ENCODE results near the gene ANTXR1.

The ANTXR1 gene

GRCh38 chr2:69181806-69182427 is 168.9 kb downstream of the ANTXR1 start:
- no peak for DNase-seq (ENCODE audit: low spot score)

DNA sequence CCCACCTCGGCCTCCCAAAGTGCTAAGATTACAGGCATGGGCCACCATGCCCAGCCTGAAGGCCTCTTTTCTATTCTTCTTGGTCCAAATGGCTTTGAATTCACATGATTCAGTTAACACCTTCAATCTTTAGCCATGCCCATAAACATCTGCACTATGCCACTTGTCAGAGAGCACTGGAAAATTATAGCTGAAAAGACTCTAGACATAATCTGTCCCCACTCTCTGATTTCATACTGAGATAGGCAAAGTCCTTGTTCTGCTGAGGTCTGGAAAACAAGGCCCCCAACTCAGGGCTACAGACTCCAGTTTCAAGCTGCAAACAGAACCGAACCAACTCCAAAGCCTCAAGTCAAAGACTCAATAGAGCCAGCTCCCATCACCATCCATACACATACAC is 170.7 kb downstream of the ANTXR1 start:
- no peak for DNase-seq (ENCODE audit: low spot score)

DNA sequence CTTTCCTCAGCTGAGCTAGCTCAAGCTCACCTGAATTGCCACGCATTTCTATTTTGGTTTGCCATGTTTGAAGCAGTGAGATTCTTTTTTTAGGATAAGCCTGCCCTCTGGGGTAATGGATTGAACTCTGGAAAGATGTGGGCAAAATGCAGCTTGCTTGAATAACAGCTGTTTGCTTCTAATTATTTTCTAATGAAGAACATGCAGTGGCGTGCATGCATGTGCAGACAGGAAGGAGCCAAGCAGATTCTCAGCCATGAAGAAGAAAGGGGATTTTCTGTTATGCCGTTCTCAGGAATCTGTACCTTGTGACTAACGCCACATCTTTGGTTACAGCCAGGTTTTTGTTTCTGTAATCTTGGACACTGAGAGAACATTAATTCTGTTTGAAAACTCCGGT is 171.2 kb downstream of the ANTXR1 start:
- DNase-seq (ENCODE audit: low spot score): no peak

DNA sequence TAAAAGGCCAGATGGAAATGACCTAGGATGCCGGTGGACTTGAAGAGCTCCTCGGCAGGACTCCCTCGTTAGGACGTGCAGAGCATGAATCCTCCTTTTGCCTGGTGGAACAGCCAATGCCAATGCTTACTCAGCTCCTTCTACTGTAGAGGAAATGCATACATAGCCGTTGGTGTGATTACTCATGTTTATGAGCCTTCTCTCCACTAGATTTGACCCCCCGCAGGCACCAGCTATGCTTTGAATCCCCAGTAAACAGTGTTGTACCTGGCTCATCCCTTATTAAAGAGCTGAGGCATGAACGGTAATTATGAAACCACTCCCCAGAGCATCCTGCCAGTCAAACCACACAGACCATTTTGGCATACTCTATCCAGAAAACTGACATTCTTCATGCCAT is 172.8 kb downstream of the ANTXR1 start:
- no peak for DNase-seq (ENCODE audit: low spot score)

- DNase-seq (ENCODE audit: low spot score): no peak
Measured at GRCh38 chr2:69186614-69187013, 173.6 kb downstream of the ANTXR1 start.

GRCh38 chr2:69188182-69188900 is 175.4 kb downstream of the ANTXR1 start:
- no peak for DNase-seq (ENCODE audit: low spot score)

GRCh38 chr2:69190743-69191404 is 177.9 kb downstream of the ANTXR1 start:
- no peak for DNase-seq (ENCODE audit: low spot score)

GRCh38 chr2:69191634-69192033 is 178.7 kb downstream of the ANTXR1 start:
- no peak for DNase-seq (ENCODE audit: low spot score)

DNA sequence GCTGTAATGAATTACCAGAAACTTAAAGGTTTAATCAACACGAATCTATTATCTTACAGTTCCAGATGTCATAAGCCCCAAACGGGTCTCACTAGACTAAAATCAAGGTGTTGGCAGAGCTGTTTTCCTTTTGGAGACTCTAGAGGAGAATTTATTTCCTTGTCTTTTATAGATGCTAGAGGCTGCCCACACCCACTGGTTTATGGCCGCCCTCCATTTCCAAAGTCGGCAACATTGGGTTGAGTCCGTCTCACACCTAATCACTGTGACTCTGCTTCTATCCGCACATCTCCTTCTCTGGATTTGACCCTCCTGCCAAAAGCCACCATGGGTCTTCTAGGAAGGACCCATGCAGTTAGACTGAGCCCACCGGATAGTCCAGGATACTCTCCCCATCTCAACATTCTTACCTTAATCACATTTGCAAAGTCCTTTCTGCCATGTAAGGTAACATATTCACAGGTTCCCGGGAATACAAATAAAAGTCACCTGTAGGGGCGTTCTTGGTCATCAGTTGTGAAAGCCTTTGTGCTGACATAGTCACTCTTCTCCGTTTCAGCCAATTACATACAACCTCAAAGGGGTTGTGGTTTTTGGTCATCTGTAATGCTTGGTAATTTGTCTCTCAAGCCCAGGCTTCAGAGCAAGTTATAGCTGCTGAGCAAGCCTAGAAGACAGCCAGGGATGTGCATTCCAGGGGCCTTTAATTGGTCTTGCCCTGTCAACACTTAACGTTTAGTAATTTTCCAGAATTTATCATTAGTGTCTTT is 179.4 kb downstream of the ANTXR1 start:
- DNase-seq (ENCODE audit: low spot score): no peak

GRCh38 chr2:69195706-69196105 is 182.7 kb downstream of the ANTXR1 start:
- no peak for DNase-seq (ENCODE audit: low spot score)

- DNase-seq (ENCODE audit: low spot score): no peak
Measured at GRCh38 chr2:69196327-69197117, 183.5 kb downstream of the ANTXR1 start.

- DNase-seq (ENCODE audit: low spot score): no peak
Measured at GRCh38 chr2:69200107-69200520, 187.1 kb downstream of the ANTXR1 start.

- no peak for DNase-seq (ENCODE audit: low spot score)
Measured at GRCh38 chr2:69201259-69201658, 188.3 kb downstream of the ANTXR1 start.

GRCh38 chr2:69202327-69202726 is 189.3 kb downstream of the ANTXR1 start:
- no peak for DNase-seq (ENCODE audit: low spot score)

DNA sequence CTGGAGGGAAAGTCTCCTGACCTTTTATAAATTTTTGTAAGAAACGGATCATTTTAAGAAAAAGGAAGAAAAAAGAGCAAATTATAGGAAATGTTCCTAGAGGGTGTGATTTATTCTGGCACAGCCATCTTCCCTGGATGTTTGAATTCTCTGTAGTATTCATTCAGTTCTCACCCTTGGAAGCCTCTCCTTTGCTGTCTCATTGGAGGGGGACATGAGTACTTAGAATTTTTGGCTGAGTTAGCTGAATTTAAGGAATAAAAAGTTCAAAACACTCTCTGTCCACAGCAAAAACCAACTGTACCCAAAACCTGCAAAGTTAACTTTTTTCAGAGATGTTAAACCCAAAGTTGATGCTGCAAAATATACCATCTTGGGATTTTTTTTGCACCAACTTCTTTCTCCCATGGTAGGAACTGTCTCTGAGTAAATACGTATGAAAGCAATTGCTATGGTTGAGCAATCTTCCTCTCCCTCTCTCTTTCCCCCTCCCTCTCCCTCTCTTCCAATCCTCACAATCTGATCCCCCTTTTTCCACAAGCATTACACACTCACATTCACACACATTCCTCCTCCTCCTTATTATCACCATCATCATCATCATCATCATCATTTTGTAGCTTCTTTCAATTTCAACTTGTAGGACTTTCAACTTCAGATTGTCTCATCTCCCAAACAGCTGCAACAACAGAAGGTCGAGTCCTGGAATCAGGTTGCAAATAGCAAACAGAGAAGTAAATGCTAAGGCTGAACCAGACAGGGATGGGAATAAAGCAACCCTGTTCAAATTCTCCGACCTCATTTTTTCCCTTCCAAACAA is 190.4 kb downstream of the ANTXR1 start:
- no peak for DNase-seq (ENCODE audit: low spot score)

- DNase-seq (ENCODE audit: low spot score): no peak
Measured at GRCh38 chr2:69204654-69205053, 191.7 kb downstream of the ANTXR1 start.

DNA sequence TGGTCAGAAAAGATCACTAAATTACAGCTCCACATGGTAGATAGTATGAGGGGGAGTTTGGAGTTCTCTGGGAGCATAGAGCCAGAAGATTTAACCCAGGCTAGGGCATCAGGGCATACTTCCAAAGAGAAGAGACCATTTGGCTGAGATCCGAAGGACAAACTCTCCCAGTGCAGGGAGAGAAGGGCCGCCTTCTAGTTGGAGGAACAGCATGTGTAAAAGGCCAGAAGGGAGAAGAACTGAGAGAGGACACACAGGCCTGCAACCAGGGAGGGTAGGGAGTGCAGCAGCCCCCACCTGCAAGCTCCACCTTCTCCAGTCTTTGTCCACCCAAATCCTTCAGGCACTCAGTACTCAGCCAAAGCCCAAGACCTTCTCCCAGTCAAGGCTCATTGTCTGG is 192.1 kb downstream of the ANTXR1 start:
- DNase-seq (ENCODE audit: low spot score): no peak

- no peak for DNase-seq (ENCODE audit: low spot score)
Measured at GRCh38 chr2:69205491-69205890, 192.5 kb downstream of the ANTXR1 start.

DNA sequence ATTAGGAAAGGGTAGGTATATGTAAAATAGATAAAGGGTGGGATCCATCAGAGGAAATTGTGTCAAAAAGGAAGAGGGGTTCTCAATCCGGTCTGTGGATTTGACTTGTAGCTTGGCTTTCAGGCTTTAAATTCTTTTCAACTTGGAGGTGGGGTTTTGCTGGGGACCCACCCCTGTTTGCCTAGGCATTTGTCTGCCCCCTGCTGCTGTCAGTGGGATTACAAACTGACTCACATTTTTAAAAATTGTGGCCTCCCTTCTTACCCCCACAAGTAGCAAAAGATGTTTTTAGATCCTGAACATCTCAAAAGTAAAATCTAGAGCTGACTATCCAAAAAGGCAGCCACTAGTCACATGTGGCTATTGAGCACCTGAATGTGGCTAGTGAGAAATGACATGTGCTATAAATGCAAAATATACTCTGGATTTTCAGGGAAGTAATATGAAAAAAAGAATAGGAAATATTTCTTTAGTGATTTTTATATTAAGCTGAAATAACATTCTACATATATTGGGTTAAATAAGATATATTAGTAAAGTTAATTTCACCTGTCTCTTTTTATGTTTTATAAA is 195.1 kb downstream of the ANTXR1 start:
- DNase-seq (ENCODE audit: low spot score): no peak

DNA sequence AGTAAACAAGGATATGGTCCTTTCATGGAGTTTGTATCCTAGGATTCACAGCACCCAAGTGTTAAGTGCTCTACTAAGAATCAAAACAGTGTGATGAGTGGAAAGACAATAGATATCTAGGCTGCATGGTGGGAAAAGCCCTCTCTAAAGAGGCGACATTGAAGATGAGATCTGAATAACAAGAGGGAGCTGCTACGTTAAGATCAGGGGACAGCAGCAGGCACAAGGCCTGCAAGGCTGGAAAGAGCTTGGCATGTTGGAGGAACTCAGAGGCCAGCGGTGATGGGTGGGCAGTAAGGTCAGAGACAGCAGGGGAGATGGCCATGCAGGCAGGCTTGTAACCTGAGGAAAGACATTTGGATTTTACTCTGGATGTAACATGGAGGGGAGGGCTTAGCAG is 196.5 kb downstream of the ANTXR1 start:
- no peak for DNase-seq (ENCODE audit: low spot score)

DNA sequence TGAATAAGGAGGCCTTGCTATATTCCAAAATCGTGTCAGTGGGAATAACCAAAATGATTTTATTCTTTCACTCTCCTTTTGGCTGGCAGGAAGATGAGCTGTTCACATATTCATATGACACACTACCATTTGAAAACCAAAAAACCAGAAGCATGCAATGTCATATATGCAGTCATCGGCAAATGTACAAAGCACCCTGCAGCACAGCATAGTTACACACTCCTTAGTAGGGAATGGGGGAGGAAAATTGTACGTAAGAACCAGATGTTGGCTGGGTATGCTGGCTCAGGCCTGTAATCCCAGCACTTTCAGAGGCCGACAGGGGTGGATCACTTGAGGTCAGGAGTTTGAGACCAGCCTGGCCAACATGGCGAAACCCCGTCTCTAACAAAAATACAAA is 197.4 kb downstream of the ANTXR1 start:
- no peak for DNase-seq (ENCODE audit: low spot score)
